GM18873 (cell line): ENCODE results near the gene RTP3.
"Not testable (repeated sequence)": the region's sequence is repeated elsewhere in the genome, so short reads cannot be mapped to it uniquely, and the experiment has no call there.

ENCODE experiments used
- ATAC-seq: cut with Tn5 transposase; IDR thresholded peaks from one replicate; pipeline ENCODE4 v1.9.1; 2021; ENCODE audit warnings: mild to moderate bottlenecking, moderate library complexity, moderate number of reproducible peaks; ENCODE audit not compliant: unreplicated experiment, low FRiP score

Gene RTP3

GRCh38 chr3:46489875-46490274, 7.9 kb upstream of the RTP3 start:
- ATAC-seq, result no peak

GRCh38 chr3:46490338-46491084, 7.3 kb upstream of the RTP3 start:
- ATAC-seq, result no peak

GRCh38 chr3:46491089-46492070, 6.4 kb upstream of the RTP3 start:
- ATAC-seq, result no peak

- ATAC-seq, result no peak
These were observed 4.8 kb upstream of the RTP3 start for GRCh38 chr3:46492890-46493547.

- not testable (repeated sequence) for ATAC-seq
These were observed 3.3 kb upstream of the RTP3 start for GRCh38 chr3:46494491-46494890.

GRCh38 chr3:46495901-46496456, 1.8 kb upstream of the RTP3 start:
- no peak for ATAC-seq

- no peak for ATAC-seq
These were observed 825 bp upstream of the RTP3 start for GRCh38 chr3:46496746-46497555.

GRCh38 chr3:46498916-46499519, 1.2 kb downstream of the RTP3 start:
- ATAC-seq, result no peak

- no peak for ATAC-seq
These were observed 3.2 kb downstream of the RTP3 start for GRCh38 chr3:46500656-46501635.

- no peak for ATAC-seq
These were observed 3.9 kb downstream of the RTP3 start for GRCh38 chr3:46501702-46502101.

- no peak for ATAC-seq
These were observed 5.6 kb downstream of the RTP3 start for GRCh38 chr3:46503200-46503874.

- ATAC-seq, result no peak
These were observed 7.0 kb downstream of the RTP3 start for GRCh38 chr3:46504789-46505188.

GRCh38 chr3:46505953-46506352, 8.2 kb downstream of the RTP3 start:
- no peak for ATAC-seq

GRCh38 chr3:46506526-46506925, 8.8 kb downstream of the RTP3 start:
- no peak for ATAC-seq

- no peak for ATAC-seq
These were observed 11.2 kb downstream of the RTP3 start for GRCh38 chr3:46508850-46509591.

GRCh38 chr3:46509661-46510187, 11.9 kb downstream of the RTP3 start:
- ATAC-seq, result no peak
